Thyroid gland (tissue), 4 donors: ENCODE results near the gene SNAP47.

Experiments
- CTCF ChIP-seq, 6 experiments: fragments of 200-600 bp in 3 of 6; fragments of 450-650 bp in 3 of 6; sonication (generic) in 3 of 6; IDR thresholded peaks; one replicate each; pipeline ENCODE4 v1.5.1; 2016 to 2019; ENCODE audit warnings: antibody characterized with exemption in 6 of 6, mild to moderate bottlenecking in 2 of 6, inconsistent platforms in 1 of 6, moderate library complexity in 1 of 6
- POLR2A ChIP-seq, 2 donors: fragments of 450-650 bp; IDR thresholded peaks; one replicate each; pipeline ENCODE4 v1.6.1; 2017; ENCODE audit warnings: antibody characterized with exemption in 2 of 2, mild to moderate bottlenecking in 2 of 2, moderate library complexity in 1 of 2

- no peak for TF ChIP-seq CTCF (IDR thresholded peaks at IDR 0.05)
- TF ChIP-seq POLR2A (IDR thresholded peaks at IDR 0.05) = no peak
Measured at GRCh38 chr1:227733751-227734545, 1.3 kb upstream of the SNAP47 start.
